Measurements from ENCODE around the gene PCNA.
"Not testable (repeated sequence)": the region's sequence is repeated elsewhere in the genome, so short reads cannot be mapped to it uniquely, and the experiment has no call there.

PCNA gene

GRCh38 chr20:5095454-5095853, 24.3 kb downstream of the PCNA start:
- no peak for DNase-seq

- DNase-seq: no peak
Observed at GRCh38 chr20:5092765-5093339, 26.9 kb downstream of the PCNA start.

- no peak for DNase-seq
Observed at GRCh38 chr20:5091902-5092301, 27.9 kb downstream of the PCNA start.

GRCh38 chr20:5090191-5090590, 29.6 kb downstream of the PCNA start:
- no peak for DNase-seq

GRCh38 chr20:5088688-5089087, 31.1 kb downstream of the PCNA start:
- no peak for DNase-seq

GRCh38 chr20:5085380-5085779, 34.4 kb downstream of the PCNA start:
- DNase-seq: no peak

GRCh38 chr20:5080384-5080877, 39.3 kb downstream of the PCNA start:
- no peak for DNase-seq

GRCh38 chr20:5078399-5078958, 41.3 kb downstream of the PCNA start:
- DNase-seq: peak; percentile 65

- no peak for DNase-seq
Observed at GRCh38 chr20:5077761-5078387, 41.9 kb downstream of the PCNA start.

- not testable (repeated sequence) for DNase-seq
Observed at GRCh38 chr20:5076913-5077312, 42.8 kb downstream of the PCNA start.

GRCh38 chr20:5074232-5074674, 45.5 kb downstream of the PCNA start:
- DNase-seq: no peak

GRCh38 chr20:5073660-5074231, 46.0 kb downstream of the PCNA start:
- no peak for DNase-seq

GRCh38 chr20:5072756-5073659, 46.8 kb downstream of the PCNA start:
- DNase-seq: no peak

- DNase-seq: not testable (repeated sequence)
Observed at GRCh38 chr20:5071942-5072341, 47.8 kb downstream of the PCNA start.

GRCh38 chr20:5070570-5070969, 49.2 kb downstream of the PCNA start:
- no peak for DNase-seq

- DNase-seq: no peak
Observed at GRCh38 chr20:5070081-5070480, 49.7 kb downstream of the PCNA start.

GRCh38 chr20:5069141-5069806, 50.5 kb downstream of the PCNA start:
- no peak for DNase-seq

GRCh38 chr20:5067877-5068645, 51.7 kb downstream of the PCNA start:
- no peak for DNase-seq

GRCh38 chr20:5065879-5066383, 53.8 kb downstream of the PCNA start:
- no peak for DNase-seq

- no peak for DNase-seq
Observed at GRCh38 chr20:5065166-5065878, 54.4 kb downstream of the PCNA start.
